AG04449 (cell line): ENCODE data around the gene VEGFD.

ENCODE experiments used
- CTCF ChIA-PET: fragments of 350-600 bp; formaldehyde crosslinking; extraction: SDS; loops from one replicate; lab custom pipeline; 2021; ENCODE audit warnings: antibody characterized with exemption; lab: Yijun Ruan, JAX
- POLR2A ChIA-PET: fragments of 400-600, 350-600 bp; formaldehyde crosslinking; extraction: SDS; loops from one replicate; lab custom pipeline; 2020; ENCODE audit warnings: antibody characterized with exemption, inconsistent platforms; lab: Yijun Ruan, JAX
- DNase-seq: peaks from one replicate; pipeline ENCODE4 v3.0.0-alpha.2; 2010; ENCODE audit warnings: low read depth, low spot score
- H3K4me3 ChIP-seq: 2 replicates; pipeline ENCODE4 v1.5.1; 2011; ENCODE audit warnings: low read depth, mild to moderate bottlenecking, control low read depth, low read length
- CTCF ChIP-seq: IDR thresholded peaks from one replicate; pipeline ENCODE4 v1.5.1; 2011; ENCODE audit warnings: mild to moderate bottlenecking, moderate library complexity, low read length, control low read depth, inconsistent platforms; ENCODE audit not compliant: insufficient read depth; ENCODE audit errors: missing control alignments

The VEGFD gene

GRCh38 chrX:15416133-15416993, 32.1 kb upstream of the VEGFD start:
- H3K4me3 ChIP-seq, result no peak overlapping the region
- TF ChIP-seq CTCF, result no peak
- DNase-seq, result no peak
- POLR2A ChIA-PET, result no interaction called here
- CTCF ChIA-PET, result no interaction called here

- CTCF ChIA-PET, result no interaction called here
- DNase-seq, result no peak
- no peak for TF ChIP-seq CTCF
- no peak overlapping the region for H3K4me3 ChIP-seq
- POLR2A ChIA-PET, result no interaction called here
Measured at GRCh38 chrX:15413101-15413500, 28.9 kb upstream of the VEGFD start.

GRCh38 chrX:15410947-15411346, 26.7 kb upstream of the VEGFD start:
- POLR2A ChIA-PET, result no interaction called here
- H3K4me3 ChIP-seq, result no peak overlapping the region
- DNase-seq, result no peak
- TF ChIP-seq CTCF, result no peak
- CTCF ChIA-PET, result no interaction called here

GRCh38 chrX:15410430-15410829, 26.2 kb upstream of the VEGFD start:
- no peak for DNase-seq
- ChIA-PET POLR2A (no interaction called here), CTCF (no interaction called here)
- no peak overlapping the region for H3K4me3 ChIP-seq
- TF ChIP-seq CTCF, result no peak

- DNase-seq, result no peak
- POLR2A ChIA-PET, result interaction anchor here (0.5 kb wide), 1 partner anchor 544 kb away, joined by 4 read pairs; no protein-coding TSS in a partner anchor
- TF ChIP-seq CTCF, result no peak
- CTCF ChIA-PET, result no interaction called here
- no peak overlapping the region for H3K4me3 ChIP-seq
Measured at GRCh38 chrX:15405846-15406245, 21.6 kb upstream of the VEGFD start.

GRCh38 chrX:15404401-15405096, 20.3 kb upstream of the VEGFD start:
- ChIA-PET CTCF (no interaction called here), POLR2A (no interaction called here)
- no peak for DNase-seq
- TF ChIP-seq CTCF, result no peak
- H3K4me3 ChIP-seq, result no peak overlapping the region
